Neural cell (in vitro differentiated cells): ENCODE measurements around the gene TICAM2. TPM values are rescaled to one million over a fixed set of nuclear protein-coding genes. Genes with fewer than 3 reads are reported as not detected.

Experiments
- H2AFZ ChIP-seq: fragments of 200-600, 300-800 bp; sonication (generic), shearing (Covaris generic); 2 replicates; pipeline ENCODE4 v1.6.0; 2014; ENCODE audit warnings: low read depth, mild to moderate bottlenecking, antibody characterized with exemption, low read length, moderate library complexity
- H3F3A ChIP-seq: fragments of 200-600 bp; shearing (Covaris generic); 2 replicates; pipeline ENCODE4 v1.6.1; 2016; ENCODE audit warnings: mild to moderate bottlenecking, moderate library complexity, mixed read lengths, antibody characterized with exemption, low read length; ENCODE audit not compliant: insufficient read depth, poor library complexity, severe bottlenecking
- H3K27ac ChIP-seq: fragments of 200-600, 300-800 bp; sonication (generic), shearing (Covaris generic); 2 replicates; pipeline ENCODE4 v1.5.1; 2014; ENCODE audit warnings: mild to moderate bottlenecking, low read length, moderate library complexity
- H3K27me3 ChIP-seq: fragments of 300-800, 200-600 bp; sonication (generic), shearing (Covaris generic); 2 replicates; pipeline ENCODE4 v1.6.0; 2014; ENCODE audit warnings: mild to moderate bottlenecking, low read depth, low read length, moderate library complexity; ENCODE audit not compliant: insufficient read depth
- H3K36me3 ChIP-seq: fragments of 300-800, 200-600 bp; sonication (generic), shearing (Covaris generic); 2 replicates; pipeline ENCODE4 v1.5.1; 2014; ENCODE audit warnings: mild to moderate bottlenecking, antibody characterized with exemption, low read length, moderate library complexity; ENCODE audit not compliant: insufficient read depth
- H3K4me2 ChIP-seq: fragments of 300-800, 200-600 bp; sonication (generic), shearing (Covaris generic); 2 replicates; pipeline ENCODE4 v1.6.0; 2014; ENCODE audit warnings: mild to moderate bottlenecking, low read length
- H3K4me3 ChIP-seq: fragments of 300-800, 200-600 bp; sonication (generic), shearing (Covaris generic); 2 replicates; pipeline ENCODE4 v1.5.1; 2014; ENCODE audit warnings: mild to moderate bottlenecking, low read length, moderate library complexity
- H3K79me2 ChIP-seq: fragments of 200-600 bp; shearing (Covaris generic); replicated peaks from 2 replicates; pipeline ENCODE4 v1.6.0; 2014; ENCODE audit warnings: mild to moderate bottlenecking, low read length, moderate library complexity; ENCODE audit not compliant: insufficient read depth
- H3K9ac ChIP-seq: fragments of 300-800, 200-600 bp; sonication (generic), shearing (Covaris generic); 2 replicates; pipeline ENCODE4 v1.6.1; 2016; ENCODE audit warnings: mild to moderate bottlenecking, low read length, mixed read lengths
- H3K9me2 ChIP-seq: fragments of 200-600 bp; shearing (Covaris generic); 2 replicates; pipeline ENCODE4 v1.6.1; 2016; ENCODE audit warnings: mild to moderate bottlenecking, low read length, mixed read lengths; ENCODE audit not compliant: insufficient read depth
- H3K9me3 ChIP-seq: fragments of 200-600, 300-800 bp; sonication (generic), shearing (Covaris generic); 2 replicates; pipeline ENCODE4 v1.6.1; 2016; ENCODE audit warnings: mild to moderate bottlenecking, mixed run types, low read length, moderate library complexity, mixed read lengths
- H4K20me1 ChIP-seq: fragments of 200-600 bp; shearing (Covaris generic); 2 replicates; pipeline ENCODE4 v1.6.1; 2016; ENCODE audit warnings: mild to moderate bottlenecking, mixed run types; ENCODE audit not compliant: insufficient read depth
- EP300 ChIP-seq: fragments of 450-650 bp; conservative IDR thresholded peaks from 2 replicates; pipeline ENCODE4 v1.6.1; 2014; ENCODE audit warnings: antibody characterized with exemption, mild to moderate bottlenecking, moderate library complexity; ENCODE audit not compliant: poor library complexity, severe bottlenecking
- EZH2 ChIP-seq: fragments of 200-600, 300-800 bp; shearing (Covaris generic), sonication (generic); IDR thresholded peaks from 2 replicates; pipeline ENCODE4 v1.6.1; 2014; ENCODE audit warnings: antibody characterized with exemption, low read length, borderline replicate concordance, mild to moderate bottlenecking; ENCODE audit not compliant: insufficient read depth, poor library complexity, severe bottlenecking
- MXI1 ChIP-seq: fragments of 450-650 bp; conservative IDR thresholded peaks from 2 replicates; pipeline ENCODE4 v1.6.1; 2014; ENCODE audit warnings: antibody characterized with exemption, mild to moderate bottlenecking; ENCODE audit not compliant: poor library complexity, severe bottlenecking
- POLR2AphosphoS5 ChIP-seq: IDR thresholded peaks from 2 replicates; pipeline ENCODE4 v1.6.1; 2012
- RAD21 ChIP-seq: fragments of 450-650 bp; conservative IDR thresholded peaks from 2 replicates; pipeline ENCODE4 v1.6.1; 2014; ENCODE audit warnings: antibody characterized with exemption, mild to moderate bottlenecking, moderate library complexity
- SMC3 ChIP-seq: fragments of 450-650 bp; conservative IDR thresholded peaks from 2 replicates; pipeline ENCODE4 v1.6.1; 2014; ENCODE audit warnings: antibody characterized with exemption, mild to moderate bottlenecking, moderate library complexity; ENCODE audit not compliant: poor library complexity
- TAF1 ChIP-seq: IDR thresholded peaks from 2 replicates; pipeline ENCODE4 v1.6.1; 2012; ENCODE audit warnings: low read depth
- polyA plus RNA-seq: library from polyadenylated mRNA; depleted of rRNA; stranded (reverse); fragments of >200 nt; gene quantifications from 2 replicates; pipeline ENCODE4 v1.2.3, GENCODE V29; 2014
- TF ChIP-seq, protein P1 (sequence below): fragments of 450-650 bp; IDR thresholded peaks from 2 replicates; pipeline ENCODE4 v1.5.1; 2014; ENCODE audit warnings: antibody characterized with exemption, mild to moderate bottlenecking, moderate library complexity; ENCODE audit not compliant: poor library complexity, severe bottlenecking
- TF ChIP-seq, protein P2 (sequence below): IDR thresholded peaks from 2 replicates; pipeline ENCODE4 v1.6.1; 2012; ENCODE audit warnings: borderline replicate concordance

Gene TICAM2
- polyA plus RNA-seq, 1 donor from 2014 or later, result not detected

DNA sequence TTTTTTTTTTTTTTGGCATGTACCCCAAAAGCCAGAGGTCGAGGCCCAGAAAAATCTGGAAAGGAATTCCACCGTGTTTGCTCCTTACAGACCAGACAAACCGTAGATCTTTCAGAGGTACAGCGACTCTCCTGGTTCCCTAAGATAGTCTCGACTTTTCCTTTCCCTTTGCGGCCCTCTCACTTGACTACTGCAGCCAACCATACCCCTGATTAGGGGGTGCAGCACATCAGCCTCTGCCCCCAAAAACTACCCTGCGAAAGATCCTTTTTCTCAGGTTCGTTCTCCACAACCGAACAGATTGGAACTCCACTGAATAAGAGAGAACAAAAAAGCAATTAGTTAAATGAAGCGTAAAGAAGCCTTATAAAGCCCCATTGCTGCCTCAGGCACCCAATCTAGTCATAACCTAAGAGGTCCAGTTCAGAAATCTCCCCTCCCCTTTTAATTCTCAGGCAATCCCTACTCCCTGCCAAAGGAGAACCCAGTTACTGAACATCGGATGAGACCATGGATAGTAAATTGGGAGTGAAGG, 379 bp upstream of the TICAM2 start:
- H3K4me3 ChIP-seq, result no peak overlapping the region
- no peaks in the 10 kb centered on the region for H3K9me2 ChIP-seq
- H4K20me1 ChIP-seq, result no peaks in the 10 kb centered on the region
- H3K9me3 ChIP-seq, result no peaks in the 10 kb centered on the region
- no peak overlapping the region for H3K27ac ChIP-seq
- no peak for TF ChIP-seq TAF1
- TF ChIP-seq MXI1, result no peak
- TF ChIP-seq POLR2AphosphoS5, result no peak
- TF ChIP-seq, protein P1, sequence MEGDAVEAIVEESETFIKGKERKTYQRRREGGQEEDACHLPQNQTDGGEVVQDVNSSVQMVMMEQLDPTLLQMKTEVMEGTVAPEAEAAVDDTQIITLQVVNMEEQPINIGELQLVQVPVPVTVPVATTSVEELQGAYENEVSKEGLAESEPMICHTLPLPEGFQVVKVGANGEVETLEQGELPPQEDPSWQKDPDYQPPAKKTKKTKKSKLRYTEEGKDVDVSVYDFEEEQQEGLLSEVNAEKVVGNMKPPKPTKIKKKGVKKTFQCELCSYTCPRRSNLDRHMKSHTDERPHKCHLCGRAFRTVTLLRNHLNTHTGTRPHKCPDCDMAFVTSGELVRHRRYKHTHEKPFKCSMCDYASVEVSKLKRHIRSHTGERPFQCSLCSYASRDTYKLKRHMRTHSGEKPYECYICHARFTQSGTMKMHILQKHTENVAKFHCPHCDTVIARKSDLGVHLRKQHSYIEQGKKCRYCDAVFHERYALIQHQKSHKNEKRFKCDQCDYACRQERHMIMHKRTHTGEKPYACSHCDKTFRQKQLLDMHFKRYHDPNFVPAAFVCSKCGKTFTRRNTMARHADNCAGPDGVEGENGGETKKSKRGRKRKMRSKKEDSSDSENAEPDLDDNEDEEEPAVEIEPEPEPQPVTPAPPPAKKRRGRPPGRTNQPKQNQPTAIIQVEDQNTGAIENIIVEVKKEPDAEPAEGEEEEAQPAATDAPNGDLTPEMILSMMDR, result no peak
- no peak for TF ChIP-seq EP300
- no peak for TF ChIP-seq RAD21
- no peak for TF ChIP-seq SMC3
- TF ChIP-seq, protein P2, sequence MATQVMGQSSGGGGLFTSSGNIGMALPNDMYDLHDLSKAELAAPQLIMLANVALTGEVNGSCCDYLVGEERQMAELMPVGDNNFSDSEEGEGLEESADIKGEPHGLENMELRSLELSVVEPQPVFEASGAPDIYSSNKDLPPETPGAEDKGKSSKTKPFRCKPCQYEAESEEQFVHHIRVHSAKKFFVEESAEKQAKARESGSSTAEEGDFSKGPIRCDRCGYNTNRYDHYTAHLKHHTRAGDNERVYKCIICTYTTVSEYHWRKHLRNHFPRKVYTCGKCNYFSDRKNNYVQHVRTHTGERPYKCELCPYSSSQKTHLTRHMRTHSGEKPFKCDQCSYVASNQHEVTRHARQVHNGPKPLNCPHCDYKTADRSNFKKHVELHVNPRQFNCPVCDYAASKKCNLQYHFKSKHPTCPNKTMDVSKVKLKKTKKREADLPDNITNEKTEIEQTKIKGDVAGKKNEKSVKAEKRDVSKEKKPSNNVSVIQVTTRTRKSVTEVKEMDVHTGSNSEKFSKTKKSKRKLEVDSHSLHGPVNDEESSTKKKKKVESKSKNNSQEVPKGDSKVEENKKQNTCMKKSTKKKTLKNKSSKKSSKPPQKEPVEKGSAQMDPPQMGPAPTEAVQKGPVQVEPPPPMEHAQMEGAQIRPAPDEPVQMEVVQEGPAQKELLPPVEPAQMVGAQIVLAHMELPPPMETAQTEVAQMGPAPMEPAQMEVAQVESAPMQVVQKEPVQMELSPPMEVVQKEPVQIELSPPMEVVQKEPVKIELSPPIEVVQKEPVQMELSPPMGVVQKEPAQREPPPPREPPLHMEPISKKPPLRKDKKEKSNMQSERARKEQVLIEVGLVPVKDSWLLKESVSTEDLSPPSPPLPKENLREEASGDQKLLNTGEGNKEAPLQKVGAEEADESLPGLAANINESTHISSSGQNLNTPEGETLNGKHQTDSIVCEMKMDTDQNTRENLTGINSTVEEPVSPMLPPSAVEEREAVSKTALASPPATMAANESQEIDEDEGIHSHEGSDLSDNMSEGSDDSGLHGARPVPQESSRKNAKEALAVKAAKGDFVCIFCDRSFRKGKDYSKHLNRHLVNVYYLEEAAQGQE, result no peak
- no peaks in the 10 kb centered on the region for H3F3A ChIP-seq
- H3K36me3 ChIP-seq, result no peaks in the 10 kb centered on the region
- H3K79me2 ChIP-seq, result no peaks in the 10 kb centered on the region
- H3K4me2 ChIP-seq, result no peak overlapping the region
- H3K27me3 ChIP-seq, result peaks cover 3% of the 10 kb centered on the region
- no peak overlapping the region for H2AFZ ChIP-seq
- H3K9ac ChIP-seq, result no peak overlapping the region

DNA sequence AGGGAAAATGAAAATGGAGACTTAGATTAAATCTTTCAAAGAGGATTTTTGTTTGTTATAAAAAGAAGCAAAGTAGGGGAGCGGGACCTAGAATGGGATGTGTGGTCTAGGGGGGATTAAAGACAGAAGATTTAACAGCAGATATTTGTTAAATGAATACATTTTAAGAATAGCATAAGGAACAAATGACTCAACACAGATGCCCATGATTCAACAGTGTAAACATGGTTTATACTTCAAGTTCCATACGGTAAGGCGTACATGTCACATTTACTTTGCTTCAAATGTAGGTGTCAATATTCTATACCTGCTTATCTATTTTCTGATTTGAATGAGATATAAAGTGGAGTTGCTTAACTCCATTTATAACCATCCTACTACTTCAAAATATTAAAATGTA, 1.5 kb downstream of the TICAM2 start:
- no peaks in the 10 kb centered on the region for H3K79me2 ChIP-seq
- no peak overlapping the region for H3K27ac ChIP-seq
- no peak overlapping the region for H3K9ac ChIP-seq

More for the DNA sequence above, 1.5 kb downstream of the TICAM2 start:
- H3K4me3 ChIP-seq, result no peak overlapping the region
- peaks cover 3% of the 10 kb centered on the region for H3K27me3 ChIP-seq
- no peaks in the 10 kb centered on the region for H3F3A ChIP-seq
- H3K4me2 ChIP-seq, result no peak overlapping the region
- H3K9me3 ChIP-seq, result no peaks in the 10 kb centered on the region
- TF ChIP-seq SMC3, result no peak
- TF ChIP-seq MXI1, result no peak
- TF ChIP-seq EP300, result no peak
- TF ChIP-seq TAF1, result no peak
- TF ChIP-seq, protein P2, result no peak
- TF ChIP-seq, protein P1, result no peak
- no peak for TF ChIP-seq POLR2AphosphoS5
- TF ChIP-seq EZH2, result no peak
- no peak for TF ChIP-seq RAD21
- H3K9me2 ChIP-seq, result no peaks in the 10 kb centered on the region
- H4K20me1 ChIP-seq, result no peaks in the 10 kb centered on the region
- H3K36me3 ChIP-seq, result no peaks in the 10 kb centered on the region
- H2AFZ ChIP-seq, result no peak overlapping the region
